GM18520 (cell line): ENCODE results near the gene NDST1.
A peak's percentile ranks its signal among the peaks of the same experiment; 100 is the strongest.

Experiments
- ATAC-seq: cut with Tn5 transposase; IDR thresholded peaks from one replicate; pipeline ENCODE4 v1.9.1; 2021; ENCODE audit not compliant: unreplicated experiment

Gene NDST1

GRCh38 chr5:150488519-150489359 lies 19.2 kb upstream of the NDST1 start:
- ATAC-seq: no peak

DNA sequence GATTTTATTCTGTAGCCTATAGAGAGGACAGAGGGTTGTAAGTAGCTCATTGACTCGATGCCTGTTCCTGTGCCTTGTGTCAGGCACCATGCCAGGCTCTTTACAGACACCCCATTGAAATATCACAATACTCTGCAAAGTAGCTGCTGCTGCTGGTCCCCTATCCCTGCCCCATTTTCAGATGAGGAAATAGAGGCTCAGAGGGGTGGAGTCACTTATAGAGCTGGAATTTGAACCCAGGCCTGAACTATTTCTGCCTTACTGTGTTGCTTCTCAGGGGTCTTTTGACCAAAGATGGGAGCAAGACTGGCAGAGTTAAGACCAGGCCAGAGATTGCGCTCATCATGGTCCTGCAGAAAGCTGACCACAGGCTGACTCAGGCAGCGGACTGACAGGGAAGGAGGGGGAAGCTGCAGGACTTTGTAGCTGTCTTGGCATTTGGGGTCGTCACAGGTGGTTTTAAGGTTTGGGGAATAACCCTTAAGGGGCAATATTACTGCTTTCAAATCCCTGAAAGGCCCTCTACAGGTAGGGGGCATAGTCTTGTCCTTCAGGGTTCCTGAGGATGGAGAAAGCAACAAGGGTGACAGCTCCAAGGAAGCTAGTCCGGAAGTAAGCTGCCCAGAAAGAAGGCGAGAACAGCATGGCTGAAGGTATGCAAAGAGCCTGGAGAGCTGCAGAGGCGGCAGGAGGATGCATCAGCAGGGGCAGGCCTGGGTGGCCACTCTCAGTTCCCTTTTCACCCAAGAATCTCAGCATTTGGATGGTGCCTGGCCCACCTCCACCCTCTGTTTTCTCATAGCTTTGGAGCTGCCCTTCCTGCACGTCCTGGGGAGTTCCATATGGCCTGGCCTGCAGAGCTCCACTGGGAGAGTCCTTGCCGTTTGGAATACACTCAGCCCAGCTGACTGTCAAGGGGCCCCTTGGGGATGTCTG lies 18.3 kb upstream of the NDST1 start:
- ATAC-seq: peak; percentile 84

DNA sequence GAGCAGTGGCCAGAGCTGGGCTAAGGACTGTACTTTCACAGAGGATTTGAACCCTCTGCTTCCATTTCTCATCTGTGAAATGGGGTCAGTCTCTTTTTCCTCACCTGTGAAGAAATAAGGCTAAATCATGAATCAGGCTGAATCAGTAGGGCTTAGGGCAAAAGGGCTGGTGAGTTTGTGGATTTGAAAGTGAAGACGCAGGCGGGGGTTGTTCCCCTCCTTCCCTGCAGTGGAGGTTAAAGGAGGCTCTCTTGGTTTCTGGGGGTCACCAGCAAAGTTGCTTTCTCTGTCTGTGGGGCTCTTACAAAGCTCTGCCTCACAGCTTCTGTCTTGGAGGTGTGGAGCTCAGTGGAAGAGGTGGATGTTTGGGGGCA lies 17.6 kb upstream of the NDST1 start:
- ATAC-seq: no peak

DNA sequence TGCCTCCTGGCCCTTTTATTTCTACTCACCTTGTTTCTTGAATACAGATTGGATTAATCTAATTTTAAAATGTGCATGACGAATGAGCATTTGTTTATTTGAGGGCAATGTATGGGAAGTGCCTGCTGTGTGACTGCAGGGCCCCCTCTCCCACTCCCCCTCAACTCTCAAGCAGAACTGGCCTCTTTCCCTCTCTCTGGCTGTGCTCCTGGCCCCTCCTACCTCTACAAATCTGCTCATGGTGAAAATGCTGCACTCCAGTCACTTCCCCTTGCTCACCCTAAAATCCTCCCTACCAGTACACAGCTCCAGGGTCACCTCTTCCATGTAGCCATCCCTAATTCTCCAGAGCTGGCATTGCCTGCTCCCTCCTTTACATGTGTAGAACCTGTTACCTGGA lies 17.2 kb upstream of the NDST1 start:
- ATAC-seq: no peak

GRCh38 chr5:150491876-150492275 lies 16.1 kb upstream of the NDST1 start:
- ATAC-seq: no peak

DNA sequence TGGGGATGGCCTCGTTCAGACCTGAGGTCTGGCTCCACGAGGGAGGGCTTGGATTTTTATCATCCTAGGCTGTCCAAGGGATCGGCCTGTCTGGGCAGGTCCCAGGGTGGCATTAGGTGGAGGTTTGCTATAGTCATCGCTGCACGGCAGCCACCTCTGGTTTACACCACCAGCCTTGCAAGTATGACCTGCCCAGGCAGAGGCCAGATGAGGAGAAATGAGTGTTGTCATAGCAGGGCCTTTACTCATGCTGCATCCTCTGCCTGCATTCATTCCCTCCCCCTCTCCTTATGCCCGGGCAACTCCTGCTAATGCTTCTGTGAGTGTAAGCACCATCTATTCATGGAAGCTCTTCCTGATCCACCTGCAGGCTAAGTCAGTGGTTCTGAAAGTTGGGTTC lies 15.3 kb upstream of the NDST1 start:
- no peak for ATAC-seq

DNA sequence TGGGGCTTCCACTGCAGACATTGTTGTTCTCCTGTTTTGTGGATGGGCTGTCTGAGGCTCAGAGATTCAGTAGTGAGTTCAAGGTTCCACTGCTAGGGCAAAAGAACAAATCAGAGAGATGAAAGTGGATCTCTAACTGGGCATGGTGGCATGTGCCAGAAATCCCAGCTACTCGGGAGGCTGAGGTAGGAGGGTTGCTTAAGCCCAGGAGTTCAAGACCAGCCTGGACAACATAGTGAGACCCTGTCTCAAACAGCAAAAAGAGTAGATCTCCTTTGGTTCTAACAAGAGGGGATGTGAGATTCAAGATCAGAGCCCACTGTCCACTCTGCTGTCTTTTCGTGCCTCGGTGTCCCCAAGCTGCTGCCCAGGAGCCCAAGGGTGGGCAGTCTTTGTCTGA lies 11.8 kb upstream of the NDST1 start:
- ATAC-seq: no peak

GRCh38 chr5:150496534-150496933 lies 11.4 kb upstream of the NDST1 start:
- no peak for ATAC-seq

DNA sequence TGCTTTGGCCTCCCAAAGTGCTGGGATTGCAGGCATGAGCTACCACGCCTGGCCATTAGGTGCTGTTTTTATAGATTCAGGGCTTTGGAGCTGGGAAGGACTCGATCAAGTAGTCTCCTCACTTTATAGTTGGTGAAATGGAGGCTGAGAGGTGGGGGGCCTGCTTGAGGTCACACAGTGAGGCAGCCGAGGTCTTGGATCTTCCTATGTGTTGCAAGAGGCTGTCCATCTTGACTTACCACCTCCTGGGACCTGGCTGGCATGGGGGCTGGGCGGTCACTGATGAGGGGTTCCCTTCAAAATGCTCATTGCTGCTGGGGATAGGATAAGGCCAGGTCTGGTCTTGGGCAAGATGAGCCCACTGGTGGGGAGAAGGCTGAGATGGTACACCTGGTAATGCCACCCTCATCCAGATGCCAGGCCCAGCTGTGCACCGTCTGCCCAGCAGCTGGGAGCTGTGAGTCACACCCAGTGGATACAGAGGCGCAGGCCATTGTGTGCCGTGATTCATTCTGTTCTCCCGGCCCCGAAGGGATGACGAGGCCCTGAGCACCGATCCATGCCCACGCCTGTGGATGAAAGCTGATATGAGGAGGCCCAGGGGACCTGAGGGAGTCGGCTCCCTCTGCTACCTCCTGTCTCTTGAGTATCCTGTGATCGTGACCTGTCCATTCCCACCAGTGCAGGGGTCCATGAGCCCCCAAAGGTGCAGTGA lies 10.5 kb upstream of the NDST1 start:
- ATAC-seq: no peak

GRCh38 chr5:150497989-150498317 lies 10.0 kb upstream of the NDST1 start:
- no peak for ATAC-seq

DNA sequence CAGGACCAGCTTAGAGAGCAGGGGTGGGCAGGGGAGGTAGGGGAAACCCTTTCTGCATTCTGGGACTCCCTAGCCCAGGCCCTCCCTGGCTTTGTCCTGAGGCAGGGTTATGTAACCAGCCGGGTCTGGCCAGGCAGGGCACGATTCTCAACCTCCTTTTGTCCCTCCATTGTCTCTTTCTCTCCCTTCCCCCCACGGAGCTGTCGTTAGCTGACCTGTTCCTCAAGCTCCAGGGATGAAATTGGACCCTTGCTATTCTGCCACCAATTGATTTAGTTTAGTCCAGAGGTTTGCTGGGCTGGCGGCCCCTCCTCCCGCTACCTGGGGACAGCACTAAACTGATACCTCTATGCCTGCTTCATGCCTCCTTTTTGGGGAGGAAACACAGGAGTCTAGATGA lies 9.4 kb upstream of the NDST1 start:
- no peak for ATAC-seq

DNA sequence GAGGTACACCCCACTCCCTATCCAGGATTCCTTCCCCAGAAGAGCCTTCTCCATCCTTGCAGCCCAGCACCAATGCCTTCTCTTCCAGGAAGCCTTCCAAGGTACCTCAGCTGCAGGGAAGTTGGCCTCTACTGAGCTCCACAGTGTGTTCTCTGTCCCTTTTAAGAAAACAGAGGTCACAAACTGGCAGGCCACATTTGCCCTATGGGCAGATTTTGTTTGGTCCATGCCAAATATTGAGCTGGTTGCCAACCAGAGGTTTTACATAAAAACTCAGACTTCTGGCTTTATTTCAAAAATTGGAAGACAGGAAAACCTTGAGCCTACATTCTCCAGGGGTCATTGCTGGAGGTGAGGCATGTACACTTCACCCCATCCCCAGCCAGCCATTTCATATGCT lies 9.0 kb upstream of the NDST1 start:
- no peak for ATAC-seq

GRCh38 chr5:150499437-150499956 lies 8.4 kb upstream of the NDST1 start:
- no peak for ATAC-seq

- ATAC-seq: no peak
Measured at GRCh38 chr5:150500328-150500841, 7.5 kb upstream of the NDST1 start.

GRCh38 chr5:150500905-150501304 lies 7.0 kb upstream of the NDST1 start:
- ATAC-seq: no peak

DNA sequence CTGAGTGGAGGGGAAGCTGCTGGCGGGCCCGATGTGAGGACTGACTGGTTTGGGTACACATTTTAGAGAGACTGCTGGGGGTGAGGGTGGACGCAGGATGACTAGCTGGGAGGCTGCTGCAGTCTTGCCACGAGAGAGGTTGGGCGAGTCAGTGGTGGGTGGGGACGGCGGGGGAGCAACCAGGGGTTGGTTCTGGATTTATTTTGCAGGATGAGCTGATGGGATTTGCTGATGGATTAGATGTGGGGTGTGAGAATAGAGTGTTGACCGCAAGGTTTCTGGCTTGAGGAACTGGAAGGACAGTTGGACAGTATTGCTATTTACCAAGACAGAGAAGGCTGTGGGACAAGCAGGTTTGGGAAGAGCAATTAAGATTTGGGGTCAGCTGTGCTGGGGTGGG lies 5.8 kb upstream of the NDST1 start:
- no peak for ATAC-seq

DNA sequence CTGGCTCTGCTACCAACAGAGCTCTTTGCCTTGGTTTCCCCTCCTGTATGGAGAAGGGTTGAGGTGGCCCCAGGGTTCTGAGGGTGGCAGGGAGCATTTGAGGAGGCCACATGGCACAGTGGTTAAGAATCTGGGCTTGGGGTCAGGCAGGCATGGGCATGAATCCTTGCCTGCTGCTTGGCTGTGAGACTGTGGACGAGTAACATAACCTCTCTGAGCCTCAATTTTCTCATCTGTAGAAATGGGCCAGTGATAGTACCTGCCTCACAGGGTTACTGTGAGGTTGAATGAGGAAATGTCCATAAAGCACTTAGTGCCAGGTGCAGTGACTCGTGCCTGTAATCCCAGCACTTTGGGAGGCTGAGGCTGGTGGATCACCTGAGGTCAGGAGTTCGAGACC lies 5.1 kb upstream of the NDST1 start:
- no peak for ATAC-seq

- ATAC-seq: no peak
Measured at GRCh38 chr5:150503386-150503785, 4.5 kb upstream of the NDST1 start.

GRCh38 chr5:150503977-150504620 lies 3.8 kb upstream of the NDST1 start:
- no peak for ATAC-seq

DNA sequence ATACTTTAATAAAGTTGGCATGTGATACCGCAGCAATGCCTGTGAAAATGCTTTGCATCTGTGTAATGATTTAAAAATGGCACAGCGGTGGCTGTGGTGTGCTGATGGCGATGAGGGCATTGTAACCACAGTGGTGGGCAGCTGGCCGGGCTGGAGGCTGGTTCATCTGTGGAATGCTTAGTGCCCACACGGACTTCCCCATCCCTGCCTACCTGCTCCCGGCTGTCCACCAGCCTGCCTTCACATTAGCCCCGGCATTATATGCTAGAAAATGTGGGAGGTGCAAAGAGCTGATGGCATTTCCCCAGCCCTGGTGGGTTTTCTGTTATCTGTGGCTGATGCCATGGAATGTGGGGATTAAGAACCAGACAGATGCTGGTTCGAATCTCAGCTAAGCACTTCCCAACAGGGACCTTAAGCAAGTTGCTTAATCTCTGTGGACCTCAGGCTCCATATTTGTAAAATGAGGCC lies 2.9 kb upstream of the NDST1 start:
- no peak for ATAC-seq

- ATAC-seq: no peak
Measured at GRCh38 chr5:150505816-150506215, 2.1 kb upstream of the NDST1 start.
